ENCODE measurements around the gene FREM1.

FREM1 gene, protein sequence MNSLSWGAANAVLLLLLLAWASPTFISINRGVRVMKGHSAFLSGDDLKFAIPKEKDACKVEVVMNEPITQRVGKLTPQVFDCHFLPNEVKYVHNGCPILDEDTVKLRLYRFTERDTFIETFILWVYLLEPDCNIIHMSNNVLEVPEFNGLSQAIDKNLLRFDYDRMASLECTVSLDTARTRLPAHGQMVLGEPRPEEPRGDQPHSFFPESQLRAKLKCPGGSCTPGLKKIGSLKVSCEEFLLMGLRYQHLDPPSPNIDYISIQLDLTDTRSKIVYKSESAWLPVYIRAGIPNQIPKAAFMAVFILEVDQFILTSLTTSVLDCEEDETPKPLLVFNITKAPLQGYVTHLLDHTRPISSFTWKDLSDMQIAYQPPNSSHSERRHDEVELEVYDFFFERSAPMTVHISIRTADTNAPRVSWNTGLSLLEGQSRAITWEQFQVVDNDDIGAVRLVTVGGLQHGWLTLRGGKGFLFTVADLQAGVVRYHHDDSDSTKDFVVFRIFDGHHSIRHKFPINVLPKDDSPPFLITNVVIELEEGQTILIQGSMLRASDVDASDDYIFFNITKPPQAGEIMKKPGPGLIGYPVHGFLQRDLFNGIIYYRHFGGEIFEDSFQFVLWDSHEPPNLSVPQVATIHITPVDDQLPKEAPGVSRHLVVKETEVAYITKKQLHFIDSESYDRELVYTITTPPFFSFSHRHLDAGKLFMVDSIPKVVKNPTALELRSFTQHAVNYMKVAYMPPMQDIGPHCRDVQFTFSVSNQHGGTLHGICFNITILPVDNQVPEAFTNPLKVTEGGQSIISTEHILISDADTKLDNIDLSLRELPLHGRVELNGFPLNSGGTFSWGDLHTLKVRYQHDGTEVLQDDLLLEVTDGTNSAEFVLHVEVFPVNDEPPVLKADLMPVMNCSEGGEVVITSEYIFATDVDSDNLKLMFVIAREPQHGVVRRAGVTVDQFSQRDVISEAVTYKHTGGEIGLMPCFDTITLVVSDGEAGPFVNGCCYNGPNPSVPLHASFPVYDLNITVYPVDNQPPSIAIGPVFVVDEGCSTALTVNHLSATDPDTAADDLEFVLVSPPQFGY (N-terminal part only)

DNA sequence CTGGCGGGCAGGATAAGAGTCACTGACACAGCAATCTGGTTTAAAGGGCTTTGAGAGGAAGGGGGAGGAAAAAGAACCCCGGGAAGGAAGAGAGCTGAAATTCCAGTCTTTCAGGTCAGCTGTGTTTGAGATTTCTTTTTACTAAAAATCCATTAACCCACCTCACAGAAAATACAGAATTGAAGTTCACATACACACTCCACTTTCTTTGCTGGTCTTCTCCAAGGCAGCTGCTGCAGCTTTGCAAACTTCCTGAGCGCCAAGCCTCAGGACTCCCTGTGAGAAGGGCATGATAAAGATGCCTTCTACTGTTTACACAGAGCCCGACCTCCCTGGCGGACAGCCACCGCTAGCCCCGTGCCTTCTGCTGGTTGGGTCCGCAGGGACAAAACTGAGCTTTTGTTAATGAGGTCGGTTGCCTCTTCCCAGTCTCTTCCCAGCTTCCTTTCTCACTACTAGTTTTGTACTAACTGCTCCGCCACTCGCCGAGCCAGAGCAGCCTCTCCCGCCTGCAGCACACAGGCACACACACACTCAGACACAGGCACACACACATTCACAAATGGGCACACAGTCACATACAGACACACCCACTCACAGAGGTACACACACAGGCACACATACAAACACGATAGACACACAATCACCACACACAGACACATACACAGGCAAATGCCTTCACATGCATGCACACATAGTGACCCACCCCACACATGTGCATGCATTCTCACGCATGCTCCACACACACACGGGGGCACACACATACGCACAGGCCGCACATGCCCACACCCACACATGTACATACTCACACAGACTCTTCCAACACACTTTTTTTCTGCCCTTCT is at the start of gene FREM1:
FREM1 (minus strand) TSS at position 468 of the 845 bp plus-strand sequence. CDS start 41,451 bp downstream, outside the sequence.
- Histone ChIP-seq H3K9me3 (ENCODE audit: insufficient read depth, low read length) (no peaks in the 10 kb centered on the region), H3K36me3 (ENCODE audit: insufficient read depth, insufficient read length, low read length) (no peaks in the 10 kb centered on the region), H3K9ac (ENCODE audit: insufficient read length, low read depth) (peak within 1 kb of the TSS; percentile 59), H3K4me3 (ENCODE audit: insufficient read length, low read depth) (peak within 1 kb of the TSS; percentile 24), H3K27me3 (ENCODE audit: insufficient read depth, insufficient read length) (no peaks in the 10 kb centered on the region), H3K4me1 (ENCODE audit: insufficient read depth, insufficient read length) (peaks cover 7% of the 10 kb centered on the region)
- DNase-seq (ENCODE audit: low read depth, low spot score): peak; percentile 46
- TF ChIP-seq SUZ12 (IDR thresholded peaks at IDR 0.05; ENCODE audit: extremely low read depth, insufficient read depth, insufficient read length) (no peak), ZNF274 (IDR thresholded peaks at IDR 0.05; ENCODE audit: low read depth, low read length) (no peak), YY1 (IDR thresholded peaks at IDR 0.05; ENCODE audit: insufficient read depth, insufficient read length) (no peak)

- H3K9me3 ChIP-seq (ENCODE audit: insufficient read depth, low read length): no peaks in the 10 kb centered on the region
Measured at GRCh38 chr9:14958989-14959388, 48.8 kb upstream of the FREM1 start.

DNA sequence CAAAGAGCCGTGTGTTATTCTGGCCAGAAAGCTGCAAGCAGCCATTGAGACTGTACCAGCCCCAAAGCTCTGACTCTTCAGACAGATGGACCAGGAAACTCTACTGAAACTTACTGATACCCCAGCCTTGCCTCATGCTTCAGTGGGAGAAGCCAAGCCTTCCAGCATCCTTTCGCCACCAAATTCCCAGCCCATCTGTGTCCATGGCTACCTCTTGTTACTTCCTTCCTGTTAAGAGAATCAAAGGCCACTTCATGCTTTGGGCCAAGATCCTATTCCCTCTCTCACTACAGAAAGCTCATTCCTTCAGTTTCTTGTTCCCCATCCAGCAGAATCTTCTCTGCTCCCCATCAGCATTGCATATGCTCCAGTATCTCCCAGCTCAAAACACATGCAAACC is 46.9 kb upstream of the FREM1 start:
- no peaks in the 10 kb centered on the region for H3K9me3 ChIP-seq (ENCODE audit: insufficient read depth, low read length)
- no peak for DNase-seq (ENCODE audit: low read depth, low spot score)
- no peak overlapping the region for H3K4me3 ChIP-seq (ENCODE audit: insufficient read length, low read depth)
- TF ChIP-seq YY1 (IDR thresholded peaks at IDR 0.05; ENCODE audit: insufficient read depth, insufficient read length) (no peak), ZNF274 (IDR thresholded peaks at IDR 0.05; ENCODE audit: low read depth, low read length) (no peak), SUZ12 (IDR thresholded peaks at IDR 0.05; ENCODE audit: extremely low read depth, insufficient read depth, insufficient read length) (no peak)
- H3K9ac ChIP-seq (ENCODE audit: insufficient read length, low read depth): no peak overlapping the region
- H3K36me3 ChIP-seq (ENCODE audit: insufficient read depth, insufficient read length, low read length): no peaks in the 10 kb centered on the region
- no peaks in the 10 kb centered on the region for H3K4me1 ChIP-seq (ENCODE audit: insufficient read depth, insufficient read length)
- H3K27me3 ChIP-seq (ENCODE audit: insufficient read depth, insufficient read length): no peaks in the 10 kb centered on the region

More at GRCh38 chr9:14958989-14959388, 48.8 kb upstream of the FREM1 start:
- no peaks in the 10 kb centered on the region for H3K4me1 ChIP-seq (ENCODE audit: insufficient read depth, insufficient read length)
- H3K27me3 ChIP-seq (ENCODE audit: insufficient read depth, insufficient read length): no peaks in the 10 kb centered on the region
- H3K9ac ChIP-seq (ENCODE audit: insufficient read length, low read depth): no peak overlapping the region
- no peak for DNase-seq (ENCODE audit: low read depth, low spot score)
- TF ChIP-seq YY1 (IDR thresholded peaks at IDR 0.05; ENCODE audit: insufficient read depth, insufficient read length) (no peak), ZNF274 (IDR thresholded peaks at IDR 0.05; ENCODE audit: low read depth, low read length) (no peak), SUZ12 (IDR thresholded peaks at IDR 0.05; ENCODE audit: extremely low read depth, insufficient read depth, insufficient read length) (no peak)
- no peak overlapping the region for H3K4me3 ChIP-seq (ENCODE audit: insufficient read length, low read depth)
- no peaks in the 10 kb centered on the region for H3K36me3 ChIP-seq (ENCODE audit: insufficient read depth, insufficient read length, low read length)

- Histone ChIP-seq H3K27me3 (ENCODE audit: insufficient read depth, insufficient read length) (no peaks in the 10 kb centered on the region), H3K4me1 (ENCODE audit: insufficient read depth, insufficient read length) (no peaks in the 10 kb centered on the region), H3K36me3 (ENCODE audit: insufficient read depth, insufficient read length, low read length) (no peaks in the 10 kb centered on the region), H3K9me3 (ENCODE audit: insufficient read depth, low read length) (no peaks in the 10 kb centered on the region), H3K4me3 (ENCODE audit: insufficient read length, low read depth) (no peak overlapping the region), H3K9ac (ENCODE audit: insufficient read length, low read depth) (no peak overlapping the region)
- DNase-seq (ENCODE audit: low read depth, low spot score): no peak
- TF ChIP-seq ZNF274 (IDR thresholded peaks at IDR 0.05; ENCODE audit: low read depth, low read length): no peak
- TF ChIP-seq SUZ12 (IDR thresholded peaks at IDR 0.05; ENCODE audit: extremely low read depth, insufficient read depth, insufficient read length): no peak
- no peak for TF ChIP-seq YY1 (IDR thresholded peaks at IDR 0.05; ENCODE audit: insufficient read depth, insufficient read length)
Measured at GRCh38 chr9:14956208-14956607, 46.0 kb upstream of the FREM1 start.

DNA sequence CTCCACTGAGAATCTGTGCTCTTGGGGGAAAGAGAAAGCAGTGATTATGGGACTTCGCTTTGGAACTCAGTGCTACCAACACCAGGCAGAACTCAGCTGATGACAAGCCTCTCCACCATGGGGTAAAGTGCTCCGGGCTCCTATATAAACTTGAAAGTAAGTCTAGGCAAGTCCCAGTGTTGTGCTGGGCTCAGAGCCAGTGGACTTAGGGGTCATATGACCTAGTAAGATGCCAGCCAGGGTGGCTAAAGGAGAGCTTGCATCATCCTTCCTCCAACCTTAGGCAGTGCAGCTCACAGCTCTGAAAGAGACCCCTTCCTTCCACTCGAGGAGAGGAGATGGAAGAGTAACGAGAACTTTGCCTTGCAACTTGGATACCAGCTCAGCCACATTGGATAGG is 35.1 kb upstream of the FREM1 start:
- Histone ChIP-seq H3K4me3 (ENCODE audit: insufficient read length, low read depth) (no peak overlapping the region), H3K36me3 (ENCODE audit: insufficient read depth, insufficient read length, low read length) (no peaks in the 10 kb centered on the region), H3K4me1 (ENCODE audit: insufficient read depth, insufficient read length) (no peaks in the 10 kb centered on the region), H3K9me3 (ENCODE audit: insufficient read depth, low read length) (no peaks in the 10 kb centered on the region), H3K9ac (ENCODE audit: insufficient read length, low read depth) (no peak overlapping the region), H3K27me3 (ENCODE audit: insufficient read depth, insufficient read length) (no peaks in the 10 kb centered on the region)
- DNase-seq (ENCODE audit: low read depth, low spot score): no peak
- TF ChIP-seq ZNF274 (IDR thresholded peaks at IDR 0.05; ENCODE audit: low read depth, low read length) (no peak), SUZ12 (IDR thresholded peaks at IDR 0.05; ENCODE audit: extremely low read depth, insufficient read depth, insufficient read length) (no peak), YY1 (IDR thresholded peaks at IDR 0.05; ENCODE audit: insufficient read depth, insufficient read length) (no peak)

Data from NT2/D1 (cell line).